GM12892 (cell line): Measurements from ENCODE around the gene ANKRD29.

ENCODE experiments used
- POLR2A ChIP-seq: IDR thresholded peaks from 2 replicates; pipeline ENCODE4 v1.6.1; 2011; ENCODE audit warnings: low read depth, low read length, control low read depth
- POLR2AphosphoS5 ChIP-seq: IDR thresholded peaks from 2 replicates; pipeline ENCODE4 v1.6.1; 2011; ENCODE audit warnings: low read depth, low read length, control low read depth
- TAF1 ChIP-seq: IDR thresholded peaks from 2 replicates; pipeline ENCODE4 v1.6.1; 2011; ENCODE audit warnings: low read depth, mild to moderate bottlenecking, control low read depth, low read length, borderline replicate concordance

DNA sequence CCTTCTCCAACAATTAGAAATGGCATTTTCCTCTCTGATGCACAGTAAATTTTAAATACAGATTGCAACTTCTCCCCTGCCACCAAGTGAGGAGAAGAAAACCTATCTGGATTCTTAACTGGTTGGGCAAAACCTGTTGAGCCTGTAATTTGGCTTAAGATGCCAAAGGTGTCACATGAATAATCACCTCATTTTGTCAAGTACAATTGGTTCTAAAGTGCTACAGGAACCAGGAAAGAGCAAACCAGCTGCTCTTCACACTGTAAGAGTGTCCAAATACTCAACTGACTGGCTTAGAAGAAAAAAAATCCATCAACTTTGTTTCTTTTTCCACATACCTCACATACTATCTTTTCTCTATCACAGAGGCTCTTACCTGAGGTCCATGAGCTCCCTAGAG is 111.8 kb downstream of the ANKRD29 start:
- no peak for TF ChIP-seq POLR2A
- no peak for TF ChIP-seq POLR2AphosphoS5
- TF ChIP-seq TAF1, result no peak
